H9 (cell line): ENCODE data around the gene CERCAM. TPM values are rescaled to one million over a fixed set of nuclear protein-coding genes. Genes with fewer than 3 reads are reported as not detected.

Experiments used
- DNase-seq: peaks from one replicate; pipeline ENCODE4 v3.0.0-alpha.2; 2017
- H2AFZ ChIP-seq: one replicate; pipeline ENCODE4 v1.6.1; 2013; ENCODE audit warnings: mild to moderate bottlenecking, low read length, control low read depth, moderate library complexity
- H2AK5ac ChIP-seq: 2 replicates; pipeline ENCODE4 v1.6.1; 2013; ENCODE audit warnings: low read length, control low read depth, mixed read lengths; ENCODE audit not compliant: insufficient read length
- H2BK120ac ChIP-seq: one replicate; pipeline ENCODE4 v1.6.1; 2013; ENCODE audit warnings: low read depth, mild to moderate bottlenecking, low read length, control low read depth, inconsistent platforms; ENCODE audit not compliant: poor library complexity, severe bottlenecking
- H2BK12ac ChIP-seq: 2 replicates; pipeline ENCODE4 v1.6.1; 2013; ENCODE audit warnings: low read length, control low read depth, mixed read lengths, low read depth; ENCODE audit not compliant: insufficient read length
- H2BK15ac ChIP-seq: 2 replicates; pipeline ENCODE4 v1.6.1; 2013; ENCODE audit warnings: low read depth, low read length, control low read depth
- H2BK20ac ChIP-seq: one replicate; pipeline ENCODE4 v1.6.1; 2013; ENCODE audit warnings: low read depth, mild to moderate bottlenecking, low read length, control low read depth, inconsistent platforms; ENCODE audit not compliant: poor library complexity, severe bottlenecking
- H2BK5ac ChIP-seq: 2 replicates; pipeline ENCODE4 v1.6.1; 2013; ENCODE audit warnings: low read length, control low read depth, mixed read lengths; ENCODE audit not compliant: insufficient read length
- H3K14ac ChIP-seq: 2 replicates; pipeline ENCODE4 v1.6.1; 2013; ENCODE audit warnings: low read length, control low read depth; ENCODE audit not compliant: insufficient read depth
- H3K18ac ChIP-seq: 2 replicates; pipeline ENCODE4 v1.6.1; 2013; ENCODE audit warnings: low read depth, mild to moderate bottlenecking, mixed read lengths, low read length, control low read depth; ENCODE audit not compliant: insufficient read length
- H3K23ac ChIP-seq: 2 replicates; pipeline ENCODE4 v1.6.1; 2013; ENCODE audit warnings: low read length, control low read depth, mixed read lengths, low read depth; ENCODE audit not compliant: insufficient read length
- H3K23me2 ChIP-seq: 2 replicates; pipeline ENCODE4 v1.6.1; 2013; ENCODE audit warnings: low read depth, mild to moderate bottlenecking, mixed read lengths, low read length, control low read depth; ENCODE audit not compliant: insufficient read length, poor library complexity, severe bottlenecking
- H3K27ac ChIP-seq: 2 replicates; pipeline ENCODE4 v1.5.1; 2013; ENCODE audit warnings: low read length, control low read depth, mixed read lengths, low read depth; ENCODE audit not compliant: insufficient read length
- H3K27me3 ChIP-seq: 2 replicates; pipeline ENCODE4 v1.6.1; 2013; ENCODE audit warnings: low read length, control low read depth, inconsistent platforms; ENCODE audit not compliant: insufficient read depth
- H3K4ac ChIP-seq: 2 replicates; pipeline ENCODE4 v1.6.1; 2013; ENCODE audit warnings: low read depth, mild to moderate bottlenecking, control low read depth, inconsistent platforms, low read length, moderate library complexity
- H3K4me1 ChIP-seq: 2 replicates; pipeline ENCODE4 v1.6.1; 2013; ENCODE audit warnings: low read length, control low read depth, inconsistent platforms; ENCODE audit not compliant: insufficient read depth
- H3K4me2 ChIP-seq: 2 replicates; pipeline ENCODE4 v1.6.1; 2013; ENCODE audit warnings: low read length, control low read depth, mixed read lengths; ENCODE audit not compliant: insufficient read length, insufficient read depth
- H3K56ac ChIP-seq: 2 replicates; pipeline ENCODE4 v1.6.1; 2013; ENCODE audit warnings: low read depth, mild to moderate bottlenecking, mixed read lengths, low read length, control low read depth; ENCODE audit not compliant: insufficient read length
- H3K79me1 ChIP-seq: 2 replicates; pipeline ENCODE4 v1.6.1; 2013; ENCODE audit warnings: low read depth, mild to moderate bottlenecking, moderate library complexity, low read length, control low read depth, inconsistent platforms; ENCODE audit not compliant: insufficient read depth, poor library complexity, severe bottlenecking
- H3K79me2 ChIP-seq: 2 replicates; pipeline ENCODE4 v1.6.1; 2013; ENCODE audit warnings: low read length, control low read depth, inconsistent platforms; ENCODE audit not compliant: insufficient read depth
- H3K9ac ChIP-seq: 2 replicates; pipeline ENCODE4 v1.6.1; 2013; ENCODE audit warnings: low read length, control low read depth, mixed read lengths; ENCODE audit not compliant: insufficient read length; ENCODE audit errors: extremely low read depth
- H3K9me3 ChIP-seq: one replicate; pipeline ENCODE4 v1.6.1; 2013; ENCODE audit warnings: low read depth, low read length, inconsistent platforms; ENCODE audit not compliant: control insufficient read depth
- H3T11ph ChIP-seq: one replicate; pipeline ENCODE4 v1.6.1; 2013; ENCODE audit warnings: mild to moderate bottlenecking, low read length, control low read depth, inconsistent platforms
- H4K20me1 ChIP-seq: one replicate; pipeline ENCODE4 v1.6.1; 2013; ENCODE audit not compliant: control insufficient read depth, insufficient read length, insufficient read depth
- H4K5ac ChIP-seq: 2 replicates; pipeline ENCODE4 v1.6.1; 2013; ENCODE audit warnings: low read depth, mild to moderate bottlenecking, mixed read lengths, low read length, control low read depth; ENCODE audit not compliant: insufficient read length
- H4K8ac ChIP-seq: replicated peaks from 2 replicates; pipeline ENCODE4 v1.6.1; 2013; ENCODE audit warnings: low read length, control low read depth, mixed read lengths, low read depth; ENCODE audit not compliant: insufficient read length
- H4K91ac ChIP-seq: 2 replicates; pipeline ENCODE4 v1.6.1; 2013; ENCODE audit warnings: low read depth, mild to moderate bottlenecking, moderate library complexity, mixed read lengths, low read length, control low read depth; ENCODE audit not compliant: insufficient read length
- H3K27ac Mint-ChIP-seq, 3 experiments: 2 replicates in 2 of 3; 3 replicates in 1 of 3; pipeline ENCODE4 v1.8.0; 2020 to 2021; ENCODE audit warnings: mixed read lengths in 3 of 3, mild to moderate bottlenecking in 1 of 3, moderate library complexity in 1 of 3
- H3K27me3 Mint-ChIP-seq: 2 replicates; pipeline ENCODE4 v1.8.0; 2021; ENCODE audit warnings: low read depth, mild to moderate bottlenecking, moderate library complexity, mixed read lengths
- H3K36me3 Mint-ChIP-seq, 3 experiments: 2 replicates in 2 of 3; 3 replicates in 1 of 3; pipeline ENCODE4 v1.8.0; 2020 to 2021; ENCODE audit warnings: low read depth in 3 of 3, mixed read lengths in 3 of 3; ENCODE audit not compliant: insufficient read depth in 1 of 3
- H3K4me1 Mint-ChIP-seq, 2 experiments: 2 replicates each; pipeline ENCODE4 v1.8.0; 2020; ENCODE audit warnings: mixed read lengths in 2 of 2
- H3K4me3 Mint-ChIP-seq, 2 experiments: 2 replicates in 1 of 2; 3 replicates in 1 of 2; pipeline ENCODE4 v1.8.0; 2020 to 2021; ENCODE audit warnings: mild to moderate bottlenecking in 2 of 2, mixed read lengths in 2 of 2, moderate library complexity in 1 of 2
- H3K9me3 Mint-ChIP-seq, 2 experiments: 2 replicates in 1 of 2; 3 replicates in 1 of 2; pipeline ENCODE4 v1.8.0; 2020; ENCODE audit warnings: mild to moderate bottlenecking in 2 of 2, mixed read lengths in 2 of 2, moderate library complexity in 1 of 2
- CTCF ChIP-seq: fragments of 200-600 bp; sonication (generic); conservative IDR thresholded peaks from 3 replicates; pipeline ENCODE4 v1.8.0; 2021; ENCODE audit warnings: antibody characterized with exemption, mild to moderate bottlenecking
- WGBS: extraction: QIAGEN DNeasy Blood & Tissue Kit; methylation state at CpG from one replicate; pipeline ENCODE4 v1.1.7; 2013; ENCODE audit warnings: missing lambda C conversion rate, low lambda C conversion rate, mixed read lengths; ENCODE audit not compliant: insufficient read length; ENCODE audit errors: extremely low coverage; 5-methylcytosine and 5-hydroxymethylcytosine counted together
- total RNA-seq: library from RNA; stranded (reverse); gene quantifications from 2 replicates; pipeline ENCODE4 v1.2.1, GENCODE V29; 2021

CERCAM gene
- total RNA-seq, 1 experiment from 2014 or later = 5.4 TPM

- Mint-ChIP-seq H3K27me3 (peaks cover 3% of the 10 kb centered on the region), H3K36me3 (no peaks in the 10 kb centered on the region), H3K4me1 (peaks cover 7 to 10% of the 10 kb centered on the region in 2 experiments; a peak in 3 of 4 replicates), H3K4me3 (no peak overlapping the region), H3K27ac (no peak overlapping the region), H3K9me3 (no peaks in the 10 kb centered on the region)
- Histone ChIP-seq H3K23me2 (no peaks in the 10 kb centered on the region), H3K4ac (no peak overlapping the region), H2BK12ac (no peak overlapping the region), H4K5ac (no peak overlapping the region), H3K56ac (no peak overlapping the region), H3K4me2 (no peak overlapping the region), H3K27ac (no peak overlapping the region), H3K79me2 (no peaks in the 10 kb centered on the region), H4K91ac (no peak overlapping the region), H2BK20ac (no peak overlapping the region), H3K9ac (no peak overlapping the region), H3T11ph (no peak overlapping the region), H4K20me1 (no peaks in the 10 kb centered on the region), H2BK5ac (no peak overlapping the region), H3K9me3 (no peaks in the 10 kb centered on the region), H4K8ac (no peak overlapping the region), H3K14ac (no peak overlapping the region), H3K18ac (no peak overlapping the region), H2AK5ac (no peak overlapping the region), H3K23ac (no peak overlapping the region), H2AFZ (no peak overlapping the region), H2BK120ac (no peak overlapping the region), H2BK15ac (no peak overlapping the region), H3K27me3 (no peaks in the 10 kb centered on the region), H3K79me1 (no peaks in the 10 kb centered on the region), H3K4me1 (no peaks in the 10 kb centered on the region)
- no peak for DNase-seq
- no CpG with 5 or more reads among the region's 8 CpGs for WGBS
- no peak for TF ChIP-seq CTCF
Observed at GRCh38 chr9:128431207-128431606, 10.6 kb downstream of the CERCAM start.
